ENCODE results near the gene ARHGAP26. TPM values are rescaled to one million over a fixed set of nuclear protein-coding genes. Genes with fewer than 3 reads are reported as not detected.

Gene ARHGAP26
- total and polyA plus RNA-seq, 2 of the 4 experiments (the other 2 are of a cell fraction) = 0.54 to 0.56 TPM

DNA sequence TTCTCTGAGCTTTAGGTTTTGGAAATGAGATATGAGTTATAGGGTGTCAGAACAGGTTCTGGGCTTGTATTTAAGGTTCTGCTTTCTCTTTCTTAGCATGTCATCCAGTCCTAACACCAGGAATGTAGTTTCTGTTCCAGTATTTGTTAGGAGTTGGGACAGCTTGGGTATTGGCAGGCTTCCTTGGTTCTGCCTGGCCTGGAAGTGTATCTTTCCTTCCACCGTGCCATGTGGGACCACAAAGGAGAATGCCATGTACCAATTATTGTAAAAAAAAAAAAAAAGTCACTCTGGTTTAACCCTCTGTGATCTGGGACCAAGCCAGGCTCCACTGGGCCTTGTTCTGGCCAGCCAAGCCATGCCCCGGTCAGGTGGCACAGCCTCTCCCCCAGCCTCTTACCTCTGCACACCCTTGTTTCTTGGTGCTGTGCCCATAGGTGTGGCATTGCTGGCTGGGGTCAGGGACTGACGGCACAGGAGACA is 47.8 kb downstream of the ARHGAP26 start:
- Histone ChIP-seq H2AK5ac (ENCODE audit: low read depth, low read length) (peak overlapping the region; percentile 29; the same call in 1 of the 2 replicates), H4K91ac (ENCODE audit: insufficient read depth, low read depth, low read length) (no peak overlapping the region), H3K9me1 (ENCODE audit: insufficient read depth, low read length) (peaks cover 15% of the 10 kb centered on the region), H2BK120ac (ENCODE audit: low read depth, low read length) (no peak overlapping the region), H3K4ac (ENCODE audit: low read depth, low read length) (no peak overlapping the region), H3K18ac (ENCODE audit: low read depth, low read length) (no peak overlapping the region), H3K79me1 (ENCODE audit: low read depth in 1 of 2, low read length in 2 of 2) (no peaks in the 10 kb centered on the region), H3K4me3 (ENCODE audit: insufficient read depth, low read depth, low read length) (no peak overlapping the region), H4K5ac (ENCODE audit: low read depth, low read length) (no peak overlapping the region), H2BK20ac (ENCODE audit: low read depth, low read length) (no peak overlapping the region), H3K56ac (ENCODE audit: extremely low read depth, insufficient read depth, low read length) (no peak overlapping the region), H3K4me2 (ENCODE audit: low read depth, low read length) (no peak overlapping the region), H2AK9ac (replicated peaks; ENCODE audit: low read depth, low read length, poor library complexity) (peak overlapping the region; percentile 73), H3K23ac (ENCODE audit: low read depth, low read length) (no peak overlapping the region), H3K27ac (ENCODE audit: insufficient read depth, low read length) (no peak overlapping the region), H4K8ac (ENCODE audit: low read depth in 2 of 2, low read length in 2 of 2) (no peak overlapping the region), H3K4me1 (ENCODE audit: control insufficient read depth, insufficient read depth, low read length) (peaks cover 18% of the 10 kb centered on the region), H4K20me1 (ENCODE audit: insufficient read depth, low read length) (no peaks in the 10 kb centered on the region), H3K9me3 (ENCODE audit: control insufficient read depth, insufficient read depth, low read length) (no peaks in the 10 kb centered on the region), H3K9ac (ENCODE audit: low read depth, low read length) (no peak overlapping the region), H3K36me3 (ENCODE audit: control insufficient read depth, insufficient read depth, low read length) (no peaks in the 10 kb centered on the region), H2AFZ (replicated peaks; ENCODE audit: low read length, poor library complexity) (no peak overlapping the region), H2BK15ac (ENCODE audit: low read depth, low read length) (no peak overlapping the region), H3K27me3 (ENCODE audit: control insufficient read depth, insufficient read depth, low read length) (no peaks in the 10 kb centered on the region), H3K14ac (replicated peaks; ENCODE audit: low read depth, low read length) (no peak overlapping the region), H2BK5ac (ENCODE audit: low read depth, low read length, poor library complexity, severe bottlenecking) (no peak overlapping the region)
- POLR2A ChIA-PET (ENCODE audit: unreplicated experiment) = no interaction called here
- CTCF ChIA-PET = no interaction called here
- TF ChIP-seq, protein P1, sequence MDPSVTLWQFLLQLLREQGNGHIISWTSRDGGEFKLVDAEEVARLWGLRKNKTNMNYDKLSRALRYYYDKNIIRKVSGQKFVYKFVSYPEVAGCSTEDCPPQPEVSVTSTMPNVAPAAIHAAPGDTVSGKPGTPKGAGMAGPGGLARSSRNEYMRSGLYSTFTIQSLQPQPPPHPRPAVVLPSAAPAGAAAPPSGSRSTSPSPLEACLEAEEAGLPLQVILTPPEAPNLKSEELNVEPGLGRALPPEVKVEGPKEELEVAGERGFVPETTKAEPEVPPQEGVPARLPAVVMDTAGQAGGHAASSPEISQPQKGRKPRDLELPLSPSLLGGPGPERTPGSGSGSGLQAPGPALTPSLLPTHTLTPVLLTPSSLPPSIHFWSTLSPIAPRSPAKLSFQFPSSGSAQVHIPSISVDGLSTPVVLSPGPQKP (IDR thresholded peaks at IDR 0.05; ENCODE audit: borderline replicate concordance, low read depth, low read length) = no peak
- TF ChIP-seq, protein P2, sequence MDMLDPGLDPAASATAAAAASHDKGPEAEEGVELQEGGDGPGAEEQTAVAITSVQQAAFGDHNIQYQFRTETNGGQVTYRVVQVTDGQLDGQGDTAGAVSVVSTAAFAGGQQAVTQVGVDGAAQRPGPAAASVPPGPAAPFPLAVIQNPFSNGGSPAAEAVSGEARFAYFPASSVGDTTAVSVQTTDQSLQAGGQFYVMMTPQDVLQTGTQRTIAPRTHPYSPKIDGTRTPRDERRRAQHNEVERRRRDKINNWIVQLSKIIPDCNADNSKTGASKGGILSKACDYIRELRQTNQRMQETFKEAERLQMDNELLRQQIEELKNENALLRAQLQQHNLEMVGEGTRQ (IDR thresholded peaks at IDR 0.05; ENCODE audit: low read depth, low read length) = no peak
- TF ChIP-seq RAD21 (IDR thresholded peaks at IDR 0.05; ENCODE audit: low read length) = no peak
- no peak for TF ChIP-seq SMC3 (IDR thresholded peaks at IDR 0.05; ENCODE audit: low read depth, low read length)
- TF ChIP-seq CTCF (conservative IDR thresholded peaks at IDR 0.05; ENCODE audit: low read depth, low read length) = no peak
- no TSS peak for BruUV-seq (replicated peaks)
- intact Hi-C loops (cut with micrococcal nuclease) = no loop called here
- dilution Hi-C loops (cut with HindIII; ENCODE audit: low sequenced_read_pairs, unreplicated experiment) = no loop called here
- ATAC-seq (ENCODE audit: low read depth) (0 out of 2 replicates have a peak, but pooled peaks have one; percentile 10), DNase-seq (no peak)
- WGBS, 2 experiments (ENCODE audit: extremely low coverage in 2 of 2, insufficient read length in 1 of 2) = no CpG with 5 or more reads among the region's 3 CpGs
- in situ Hi-C loops (cut with MboI; ENCODE audit: low sequenced_read_pairs) = no loop called here
